ENCODE results near the gene MSANTD1. TPM values are rescaled to one million over a fixed set of nuclear protein-coding genes. Genes with fewer than 3 reads are reported as not detected.
"Not testable (repeated sequence)": the region's sequence is repeated elsewhere in the genome, so short reads cannot be mapped to it uniquely, and the experiment has no call there.

Gene MSANTD1
- total RNA-seq, 2 donors from 2014 or later = not detected

DNA sequence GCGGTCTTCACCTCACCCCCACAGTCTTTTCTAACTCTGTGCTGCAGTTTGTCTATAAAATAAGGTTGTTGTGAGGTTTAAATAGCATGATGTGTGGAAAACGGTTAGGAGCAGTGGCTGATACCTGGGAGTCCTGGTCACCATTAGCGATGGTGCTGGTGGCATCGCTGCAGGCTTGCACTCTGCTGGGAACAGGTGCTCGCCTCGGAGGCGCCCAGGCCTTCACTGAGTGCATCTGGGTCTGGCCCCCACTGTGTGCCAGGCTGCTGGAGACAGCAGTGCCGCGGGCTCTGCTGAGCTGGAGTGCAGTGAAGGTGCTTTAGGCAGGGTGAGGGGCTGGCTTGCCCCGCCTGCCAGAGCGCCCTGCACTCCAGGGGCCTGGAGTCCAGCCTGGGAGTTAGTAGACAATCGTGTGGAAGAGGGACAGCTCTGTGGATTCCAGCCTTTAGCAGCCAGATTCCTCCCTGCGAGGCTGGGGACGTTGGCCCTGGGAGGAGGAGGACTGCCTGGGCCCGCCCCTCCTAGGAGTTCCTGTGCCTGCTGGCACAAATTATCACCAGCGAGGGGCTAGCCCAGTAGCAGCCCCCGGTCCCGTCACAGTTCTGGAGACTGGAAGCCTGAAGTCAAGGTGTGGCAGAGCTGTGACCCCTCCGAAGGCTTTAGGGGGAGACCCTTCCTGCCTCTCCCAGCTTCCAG lies 51.2 kb downstream of the MSANTD1 start:
- no peak for DNase-seq (ENCODE audit: low spot score)
- H3K9me3 ChIP-seq = no peaks in the 10 kb centered on the region
- no peaks in the 10 kb centered on the region for H3K27me3 ChIP-seq
- no peak overlapping the region for H3K4me3 ChIP-seq
- no peak overlapping the region for H3K27ac ChIP-seq
- no peaks in the 10 kb centered on the region for H3K36me3 ChIP-seq
- H3K4me1 ChIP-seq = peaks cover 0 to 26% of the 10 kb centered on the region in 2 donors
- TF ChIP-seq, protein P1, sequence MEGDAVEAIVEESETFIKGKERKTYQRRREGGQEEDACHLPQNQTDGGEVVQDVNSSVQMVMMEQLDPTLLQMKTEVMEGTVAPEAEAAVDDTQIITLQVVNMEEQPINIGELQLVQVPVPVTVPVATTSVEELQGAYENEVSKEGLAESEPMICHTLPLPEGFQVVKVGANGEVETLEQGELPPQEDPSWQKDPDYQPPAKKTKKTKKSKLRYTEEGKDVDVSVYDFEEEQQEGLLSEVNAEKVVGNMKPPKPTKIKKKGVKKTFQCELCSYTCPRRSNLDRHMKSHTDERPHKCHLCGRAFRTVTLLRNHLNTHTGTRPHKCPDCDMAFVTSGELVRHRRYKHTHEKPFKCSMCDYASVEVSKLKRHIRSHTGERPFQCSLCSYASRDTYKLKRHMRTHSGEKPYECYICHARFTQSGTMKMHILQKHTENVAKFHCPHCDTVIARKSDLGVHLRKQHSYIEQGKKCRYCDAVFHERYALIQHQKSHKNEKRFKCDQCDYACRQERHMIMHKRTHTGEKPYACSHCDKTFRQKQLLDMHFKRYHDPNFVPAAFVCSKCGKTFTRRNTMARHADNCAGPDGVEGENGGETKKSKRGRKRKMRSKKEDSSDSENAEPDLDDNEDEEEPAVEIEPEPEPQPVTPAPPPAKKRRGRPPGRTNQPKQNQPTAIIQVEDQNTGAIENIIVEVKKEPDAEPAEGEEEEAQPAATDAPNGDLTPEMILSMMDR (IDR thresholded peaks at IDR 0.05) = no peak

- H3K9me3 ChIP-seq; H3K4me3 ChIP-seq; H3K36me3 ChIP-seq; DNase-seq (ENCODE audit: low spot score); H3K27me3 ChIP-seq; H3K27ac ChIP-seq: not testable (repeated sequence)
- H3K4me1 ChIP-seq = peaks cover 0 to 34% of the 10 kb centered on the region in 2 donors
These were observed 51.9 kb downstream of the MSANTD1 start for GRCh38 chr4:3300882-3301281.

DNA sequence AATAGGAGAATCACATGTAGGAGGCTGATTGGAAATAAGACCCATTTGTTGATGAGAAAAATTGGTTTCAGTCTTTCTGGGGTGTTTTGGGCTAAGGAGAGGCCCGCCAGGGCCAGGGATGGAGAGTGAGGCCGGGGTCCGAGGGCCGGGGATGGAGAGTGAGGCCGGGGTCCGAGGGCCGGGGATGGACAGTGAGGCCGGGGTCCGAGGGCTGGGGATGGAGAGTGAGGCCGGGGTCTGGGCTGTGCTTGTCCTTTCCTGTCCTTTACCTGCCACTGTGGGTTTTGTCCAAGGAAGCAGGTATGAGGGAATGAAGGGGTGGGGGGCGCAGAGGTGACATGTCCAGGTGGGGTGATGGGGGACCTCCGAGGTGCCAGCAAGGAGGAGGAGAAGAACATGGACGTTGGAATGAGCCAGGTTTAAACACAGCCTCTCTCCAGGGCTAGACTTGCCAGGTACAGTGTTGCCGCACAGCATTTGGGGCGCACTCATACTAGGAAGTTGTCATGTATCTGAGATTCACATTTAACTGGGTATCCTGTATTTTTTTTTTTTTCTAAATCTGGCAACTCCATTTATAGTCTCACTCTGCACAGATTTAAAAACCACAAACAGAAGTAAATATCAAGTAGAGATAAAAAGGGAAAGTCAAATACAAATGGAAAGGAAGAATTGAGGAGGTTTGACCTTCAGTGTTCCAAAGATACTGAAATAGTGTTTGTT lies 52.7 kb downstream of the MSANTD1 start:
- H3K4me1 ChIP-seq = peaks cover 0 to 41% of the 10 kb centered on the region in 2 donors
- no peak for DNase-seq (ENCODE audit: low spot score)
- TF ChIP-seq, protein P1 (IDR thresholded peaks at IDR 0.05) = no peak

DNA sequence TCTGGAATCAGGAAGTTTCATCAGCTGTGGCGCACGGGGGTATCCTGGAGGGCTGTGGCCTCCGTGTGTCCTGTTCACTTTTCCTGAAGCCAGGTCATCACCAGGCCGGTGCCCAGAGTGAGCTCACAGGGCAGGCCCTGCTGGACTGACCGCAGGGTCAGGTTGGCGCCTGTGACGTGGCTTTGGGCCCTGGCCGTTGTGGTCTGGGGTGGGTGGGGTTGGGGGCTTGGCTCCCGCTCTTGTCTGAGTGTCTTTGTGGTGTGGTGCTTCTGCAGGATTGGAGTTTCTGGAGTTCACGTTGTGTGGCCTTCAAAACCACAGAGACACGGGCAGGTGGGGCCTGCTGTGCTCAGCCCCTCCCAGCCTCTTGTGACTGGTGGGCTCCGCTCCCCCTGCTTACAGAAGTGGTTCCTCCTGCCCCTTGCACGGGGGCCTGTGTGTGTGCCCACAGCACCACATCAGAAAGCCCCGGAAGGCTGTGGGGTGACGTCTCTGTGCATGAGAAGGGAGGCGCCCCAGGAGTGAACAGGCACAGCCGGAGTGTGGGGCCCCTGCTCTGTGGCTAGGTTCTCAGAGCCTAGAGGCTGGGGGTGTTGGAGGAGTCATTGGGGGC lies 53.3 kb downstream of the MSANTD1 start:
- no peak overlapping the region for H3K4me3 ChIP-seq
- DNase-seq (ENCODE audit: low spot score) = no peak
- no peaks in the 10 kb centered on the region for H3K27me3 ChIP-seq
- H3K27ac ChIP-seq = no peak overlapping the region
- H3K4me1 ChIP-seq = peaks cover 0 to 45% of the 10 kb centered on the region in 2 donors
- TF ChIP-seq, protein P1 (IDR thresholded peaks at IDR 0.05) = no peak
- H3K36me3 ChIP-seq = no peaks in the 10 kb centered on the region
- no peaks in the 10 kb centered on the region for H3K9me3 ChIP-seq

More for the DNA sequence above, 52.7 kb downstream of the MSANTD1 start:
- Histone ChIP-seq H3K9me3 (no peaks in the 10 kb centered on the region), H3K4me3 (no peak overlapping the region), H3K27ac (no peak overlapping the region), H3K27me3 (no peaks in the 10 kb centered on the region), H3K36me3 (no peaks in the 10 kb centered on the region)

- Histone ChIP-seq H3K4me1 (peaks cover 0 to 45% of the 10 kb centered on the region in 2 donors), H3K27ac (no peak overlapping the region), H3K4me3 (no peak overlapping the region), H3K36me3 (no peaks in the 10 kb centered on the region), H3K27me3 (no peaks in the 10 kb centered on the region), H3K9me3 (no peaks in the 10 kb centered on the region)
- DNase-seq (ENCODE audit: low spot score) = no peak
- TF ChIP-seq, protein P1 (IDR thresholded peaks at IDR 0.05) = no peak
These were observed 54.0 kb downstream of the MSANTD1 start for GRCh38 chr4:3302786-3303564.

DNA sequence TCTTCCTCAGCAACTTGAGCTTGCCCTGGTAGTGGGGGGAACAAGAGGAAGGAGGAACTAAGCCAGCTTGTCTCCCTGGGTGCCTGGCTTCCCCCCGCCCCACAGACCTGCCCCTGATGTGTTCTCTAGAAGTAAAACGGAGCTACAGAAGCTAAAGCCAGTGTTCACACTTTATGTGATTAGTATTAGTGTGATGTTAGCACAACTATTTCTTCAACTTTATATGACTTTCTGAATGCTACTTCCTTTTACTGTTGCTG lies 54.5 kb downstream of the MSANTD1 start:
- no peak overlapping the region for H3K27ac ChIP-seq
- no peaks in the 10 kb centered on the region for H3K36me3 ChIP-seq
- TF ChIP-seq, protein P1 (IDR thresholded peaks at IDR 0.05) = no peak
- DNase-seq (ENCODE audit: low spot score) = no peak
- H3K27me3 ChIP-seq = no peaks in the 10 kb centered on the region
- H3K4me1 ChIP-seq = peaks cover 0 to 45% of the 10 kb centered on the region in 2 donors
- no peaks in the 10 kb centered on the region for H3K9me3 ChIP-seq
- H3K4me3 ChIP-seq = no peak overlapping the region

Measured in right atrium auricular region (tissue), 2 donors.